ENCODE measurements around the gene TCF23.
"Not testable (repeated sequence)": the region's sequence is repeated elsewhere in the genome, so short reads cannot be mapped to it uniquely, and the experiment has no call there.

The TCF23 gene

DNA sequence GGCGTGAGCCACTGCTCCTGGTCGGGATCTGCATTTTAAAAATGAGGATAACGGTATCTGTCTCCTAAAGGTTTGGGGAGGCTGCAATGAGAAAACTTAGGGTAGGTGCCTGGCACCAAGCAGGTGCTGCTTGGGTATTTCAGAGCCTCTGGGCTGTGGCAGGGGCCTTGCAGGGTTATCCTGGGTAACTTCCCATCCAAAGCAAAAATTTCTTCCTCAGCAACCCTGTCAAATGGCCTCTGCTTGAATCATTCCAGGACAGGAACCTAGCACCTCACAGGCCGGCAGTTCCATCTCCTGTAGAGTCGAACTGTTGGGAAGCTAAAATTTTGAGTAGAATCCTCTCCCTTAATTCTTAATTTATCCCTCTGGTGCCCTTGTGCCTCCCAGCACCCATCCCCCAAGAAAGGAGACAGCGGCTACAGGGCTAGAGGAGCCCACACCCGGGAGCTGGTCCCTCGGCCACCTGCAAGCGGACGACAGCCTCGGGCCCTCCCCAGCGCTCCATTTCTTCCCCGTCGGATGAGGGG, 30.7 kb upstream of the TCF23 start:
- Histone ChIP-seq H3K27ac (ENCODE audit: low read length) (no peak overlapping the region), H3K9me3 (ENCODE audit: control insufficient read depth in 2 of 2, low read length in 2 of 2) (no peaks in the 10 kb centered on the region), H3K4me1 (ENCODE audit: control insufficient read depth, insufficient read depth, low read length) (peaks cover 13% of the 10 kb centered on the region), H3K9ac (ENCODE audit: low read length in 2 of 2) (no peak overlapping the region), H3K4me3 (ENCODE audit: low read length in 2 of 2) (peak overlapping the region in 1 of 2 donors; percentile 67), H3K27me3 (ENCODE audit: control insufficient read depth in 1 of 2, insufficient read depth in 2 of 2, low read length in 2 of 2) (peaks cover 17 to 21% of the 10 kb centered on the region in 2 donors), H3K36me3 (ENCODE audit: control insufficient read depth in 2 of 2, insufficient read depth in 2 of 2, low read length in 2 of 2) (no peaks in the 10 kb centered on the region)

DNA sequence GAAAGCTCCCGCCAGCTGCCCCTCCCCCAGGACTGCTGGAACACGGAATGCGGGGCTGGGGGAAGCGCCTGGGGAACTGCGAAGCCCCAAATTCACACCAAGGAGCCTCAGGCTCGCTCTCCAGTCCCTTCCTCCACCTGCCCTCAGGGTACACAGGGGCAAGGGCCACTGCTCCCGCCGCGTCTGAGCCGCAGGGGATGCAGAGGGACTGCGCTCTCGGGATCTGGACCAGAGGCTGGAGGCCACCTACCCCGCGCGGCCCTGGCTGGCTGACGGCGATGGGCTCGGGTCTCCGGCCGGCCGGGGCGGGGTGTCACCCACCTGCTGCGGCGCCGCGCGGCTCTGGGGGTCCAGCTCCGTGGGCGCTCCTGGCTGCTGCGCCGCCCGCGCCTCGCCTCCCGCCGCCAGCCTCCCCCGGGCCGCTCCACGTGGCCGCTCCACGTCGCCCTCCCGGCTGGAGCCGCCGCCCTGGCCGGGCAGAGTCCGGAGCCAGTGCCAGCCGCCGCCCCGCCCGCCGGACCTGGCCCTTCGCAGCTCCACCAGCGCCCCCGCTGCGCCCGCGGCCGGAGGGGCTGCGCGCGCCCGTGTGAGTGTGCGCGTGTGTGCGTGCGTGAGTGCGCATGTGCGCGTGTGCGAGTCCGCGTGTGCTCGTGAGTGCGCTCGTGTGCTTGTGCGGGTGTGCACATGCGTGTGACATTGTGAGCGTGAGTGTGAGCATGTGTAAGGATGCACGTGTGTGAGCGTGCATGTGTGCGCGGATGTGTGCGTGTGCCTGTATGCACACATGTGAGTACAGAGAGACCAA, 30.1 kb upstream of the TCF23 start, which contains the start of gene CGREF1:
Gene CGREF1, minus strand, starts transcription at position 604 of the 805 bp plus-strand sequence. CDS start 14,762 bp downstream, outside the sequence.
- peaks cover 17 to 21% of the 10 kb centered on the region in 2 donors for H3K27me3 ChIP-seq (ENCODE audit: control insufficient read depth in 1 of 2, insufficient read depth in 2 of 2, low read length in 2 of 2)
- H3K36me3 ChIP-seq (ENCODE audit: control insufficient read depth in 2 of 2, insufficient read depth in 2 of 2, low read length in 2 of 2): no peaks in the 10 kb centered on the region
- no peaks in the 10 kb centered on the region for H3K9me3 ChIP-seq (ENCODE audit: control insufficient read depth in 2 of 2, low read length in 2 of 2)
- H3K27ac ChIP-seq (ENCODE audit: low read length): no peak within 1 kb of the TSS
- H3K9ac ChIP-seq (ENCODE audit: low read length in 2 of 2): no peak within 1 kb of the TSS
- H3K4me1 ChIP-seq (ENCODE audit: control insufficient read depth, insufficient read depth, low read length): peaks cover 18% of the 10 kb centered on the region
- peak within 1 kb of the TSS; percentile 15 to 67 for H3K4me3 ChIP-seq (ENCODE audit: low read length in 2 of 2)

GRCh38 chr2:27119330-27119670, 29.5 kb upstream of the TCF23 start:
- not testable (repeated sequence) for H3K9me3 ChIP-seq (ENCODE audit: control insufficient read depth in 2 of 2, low read length in 2 of 2); H3K9ac ChIP-seq (ENCODE audit: low read length in 2 of 2); H3K36me3 ChIP-seq (ENCODE audit: control insufficient read depth in 2 of 2, insufficient read depth in 2 of 2, low read length in 2 of 2); H3K27ac ChIP-seq (ENCODE audit: low read length)
- Histone ChIP-seq H3K4me3 (ENCODE audit: low read length in 2 of 2) (peak overlapping the region; percentile 15 to 67), H3K4me1 (ENCODE audit: control insufficient read depth, insufficient read depth, low read length) (peaks cover 22% of the 10 kb centered on the region), H3K27me3 (ENCODE audit: control insufficient read depth in 1 of 2, insufficient read depth in 2 of 2, low read length in 2 of 2) (peaks cover 17 to 21% of the 10 kb centered on the region in 2 donors)

GRCh38 chr2:27121906-27122305, 26.9 kb upstream of the TCF23 start:
- H3K4me3 ChIP-seq (ENCODE audit: low read length in 2 of 2): no peak overlapping the region
- peaks cover 14 to 21% of the 10 kb centered on the region in 2 donors for H3K27me3 ChIP-seq (ENCODE audit: control insufficient read depth in 1 of 2, insufficient read depth in 2 of 2, low read length in 2 of 2)
- H3K36me3 ChIP-seq (ENCODE audit: control insufficient read depth in 2 of 2, insufficient read depth in 2 of 2, low read length in 2 of 2): no peaks in the 10 kb centered on the region
- H3K4me1 ChIP-seq (ENCODE audit: control insufficient read depth, insufficient read depth, low read length): peaks cover 22% of the 10 kb centered on the region
- no peak overlapping the region for H3K9ac ChIP-seq (ENCODE audit: low read length in 2 of 2)
- H3K27ac ChIP-seq (ENCODE audit: low read length): no peak overlapping the region
- no peaks in the 10 kb centered on the region for H3K9me3 ChIP-seq (ENCODE audit: control insufficient read depth in 2 of 2, low read length in 2 of 2)

DNA sequence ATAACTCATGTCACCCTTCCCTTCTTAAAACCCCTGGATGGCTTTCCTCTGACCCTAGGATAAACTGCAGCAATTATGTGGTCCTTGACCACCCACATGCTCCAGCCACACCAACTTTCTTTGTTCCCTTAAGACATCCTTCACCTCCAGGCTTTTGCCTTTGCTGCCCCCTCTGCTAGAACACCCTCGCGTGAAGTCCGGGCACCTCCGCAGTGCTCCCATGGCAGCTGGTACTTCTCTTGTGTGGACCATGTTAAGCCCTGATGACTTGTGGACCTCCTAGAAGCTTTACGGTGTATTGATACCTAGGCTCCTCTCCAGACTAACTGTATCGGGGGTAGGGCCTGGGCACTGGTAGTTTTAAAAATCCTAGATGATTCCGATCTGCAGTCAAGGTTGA, 26.0 kb upstream of the TCF23 start:
- Histone ChIP-seq H3K9me3 (ENCODE audit: control insufficient read depth in 2 of 2, low read length in 2 of 2) (no peaks in the 10 kb centered on the region), H3K27me3 (ENCODE audit: control insufficient read depth in 1 of 2, insufficient read depth in 2 of 2, low read length in 2 of 2) (peaks cover 12 to 17% of the 10 kb centered on the region in 2 donors), H3K36me3 (ENCODE audit: control insufficient read depth in 2 of 2, insufficient read depth in 2 of 2, low read length in 2 of 2) (no peaks in the 10 kb centered on the region), H3K4me1 (ENCODE audit: control insufficient read depth, insufficient read depth, low read length) (peaks cover 22% of the 10 kb centered on the region), H3K4me3 (ENCODE audit: low read length in 2 of 2) (peak overlapping the region; percentile 76 to 81), H3K9ac (ENCODE audit: low read length in 2 of 2) (peak overlapping the region in 1 of 2 donors; percentile 55), H3K27ac (ENCODE audit: low read length) (no peak overlapping the region)

- peaks cover 17% of the 10 kb centered on the region for H3K4me1 ChIP-seq (ENCODE audit: control insufficient read depth, insufficient read depth, low read length)
- H3K27ac ChIP-seq (ENCODE audit: low read length): no peak within 1 kb of the TSS
- peak within 1 kb of the TSS; percentile 55 to 71 for H3K9ac ChIP-seq (ENCODE audit: low read length in 2 of 2)
- peaks cover 0 to under 1% of the 10 kb centered on the region in 2 donors for H3K36me3 ChIP-seq (ENCODE audit: control insufficient read depth in 2 of 2, insufficient read depth in 2 of 2, low read length in 2 of 2)
- H3K4me3 ChIP-seq (ENCODE audit: low read length in 2 of 2): peak within 1 kb of the TSS; percentile 76 to 81
- peaks cover 5 to 10% of the 10 kb centered on the region in 2 donors for H3K27me3 ChIP-seq (ENCODE audit: control insufficient read depth in 1 of 2, insufficient read depth in 2 of 2, low read length in 2 of 2)
- H3K9me3 ChIP-seq (ENCODE audit: control insufficient read depth in 2 of 2, low read length in 2 of 2): no peaks in the 10 kb centered on the region
Measured at GRCh38 chr2:27123302-27124150, 25.3 kb upstream of the TCF23 start, which contains the start of gene ABHD1. Gene ABHD1, plus strand, starts transcription at chr2:27123815. Its CDS starts 134 bp downstream, at chr2:27123949.

- Histone ChIP-seq H3K9ac (ENCODE audit: low read length in 2 of 2) (no peak overlapping the region), H3K4me3 (ENCODE audit: low read length in 2 of 2) (no peak overlapping the region), H3K4me1 (ENCODE audit: control insufficient read depth, insufficient read depth, low read length) (peaks cover 10% of the 10 kb centered on the region), H3K36me3 (ENCODE audit: control insufficient read depth in 2 of 2, insufficient read depth in 2 of 2, low read length in 2 of 2) (peaks cover 5 to 8% of the 10 kb centered on the region in 2 donors), H3K27ac (ENCODE audit: low read length) (no peak overlapping the region), H3K27me3 (ENCODE audit: control insufficient read depth in 1 of 2, insufficient read depth in 2 of 2, low read length in 2 of 2) (no peaks in the 10 kb centered on the region), H3K9me3 (ENCODE audit: control insufficient read depth in 2 of 2, low read length in 2 of 2) (no peaks in the 10 kb centered on the region)
Measured at GRCh38 chr2:27125104-27125503, 23.7 kb upstream of the TCF23 start.

DNA sequence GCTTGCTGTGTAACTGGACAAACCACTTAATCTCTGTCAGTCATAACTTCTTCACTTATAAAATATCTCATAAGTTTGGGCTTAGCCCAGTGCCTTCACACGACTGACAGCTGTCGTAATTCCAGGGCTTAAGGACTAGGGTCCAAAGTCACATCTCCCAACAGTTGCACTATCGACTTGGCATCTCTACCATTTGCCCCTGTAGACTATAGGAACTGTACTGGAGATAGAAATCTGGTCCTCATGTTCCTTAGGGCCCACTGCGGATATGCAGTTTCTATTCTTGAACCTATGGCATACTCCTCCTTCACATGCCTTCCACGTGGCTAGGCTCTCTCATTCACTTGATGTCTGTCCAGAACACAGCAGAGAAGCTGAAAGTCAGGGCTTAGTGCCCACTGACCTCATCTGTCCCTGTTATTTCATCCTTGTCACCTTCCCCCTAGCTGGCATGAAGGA, 22.5 kb upstream of the TCF23 start:
- Histone ChIP-seq H3K4me3 (ENCODE audit: low read length in 2 of 2) (no peak overlapping the region), H3K27ac (ENCODE audit: low read length) (no peak overlapping the region), H3K27me3 (ENCODE audit: control insufficient read depth in 1 of 2, insufficient read depth in 2 of 2, low read length in 2 of 2) (no peaks in the 10 kb centered on the region), H3K9me3 (ENCODE audit: control insufficient read depth in 2 of 2, low read length in 2 of 2) (no peaks in the 10 kb centered on the region), H3K4me1 (ENCODE audit: control insufficient read depth, insufficient read depth, low read length) (peaks cover 10% of the 10 kb centered on the region), H3K9ac (ENCODE audit: low read length in 2 of 2) (no peak overlapping the region), H3K36me3 (ENCODE audit: control insufficient read depth in 2 of 2, insufficient read depth in 2 of 2, low read length in 2 of 2) (peaks cover 14 to 17% of the 10 kb centered on the region in 2 donors)

DNA sequence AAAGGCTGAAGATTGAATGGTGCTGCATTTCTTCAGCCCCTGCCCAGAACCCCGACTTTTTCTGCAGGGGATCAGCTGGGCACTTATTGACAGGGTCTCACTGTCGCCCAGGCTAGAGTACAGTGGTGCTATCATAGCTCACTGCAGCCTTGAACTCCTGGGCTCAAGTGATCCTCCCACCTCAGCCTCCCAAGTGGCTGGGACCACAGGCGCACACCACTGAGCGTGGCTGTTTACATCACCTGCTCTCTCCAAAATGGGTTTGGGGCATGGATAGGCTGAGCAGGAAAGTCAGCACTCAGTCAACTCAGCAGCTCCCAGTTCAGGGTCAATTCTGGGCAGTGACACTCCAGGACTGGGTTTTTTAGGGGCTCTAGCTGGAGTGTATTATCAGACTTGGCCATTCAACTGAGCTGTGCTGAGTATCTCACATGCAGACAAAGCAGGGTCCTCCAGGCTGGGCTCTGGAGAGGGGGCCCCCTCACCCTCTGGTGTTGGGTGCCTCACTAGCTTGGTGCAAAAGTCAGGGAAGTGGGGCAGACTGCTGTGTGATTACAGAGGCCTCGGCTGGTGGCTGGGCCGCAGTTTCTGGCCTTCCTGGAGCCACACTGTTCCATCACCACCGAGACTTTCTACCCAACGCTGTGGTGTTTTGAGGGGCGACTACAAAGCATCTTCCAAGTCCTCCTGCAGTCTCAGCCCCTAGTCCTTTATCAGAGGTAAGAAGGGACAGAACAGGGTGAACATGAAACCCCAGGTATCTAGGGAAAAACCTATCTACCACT, 20.7 kb upstream of the TCF23 start:
- Histone ChIP-seq H3K9ac (ENCODE audit: low read length in 2 of 2) (no peak overlapping the region), H3K4me3 (ENCODE audit: low read length in 2 of 2) (no peak overlapping the region), H3K9me3 (ENCODE audit: control insufficient read depth in 2 of 2, low read length in 2 of 2) (no peaks in the 10 kb centered on the region), H3K27me3 (ENCODE audit: control insufficient read depth in 1 of 2, insufficient read depth in 2 of 2, low read length in 2 of 2) (no peaks in the 10 kb centered on the region), H3K4me1 (ENCODE audit: control insufficient read depth, insufficient read depth, low read length) (peaks cover 16% of the 10 kb centered on the region), H3K36me3 (ENCODE audit: control insufficient read depth in 2 of 2, insufficient read depth in 2 of 2, low read length in 2 of 2) (peaks cover 21 to 28% of the 10 kb centered on the region in 2 donors), H3K27ac (ENCODE audit: low read length) (no peak overlapping the region)
